ENCODE results near the gene MYO1E.
"Not testable (repeated sequence)": the region's sequence is repeated elsewhere in the genome, so short reads cannot be mapped to it uniquely, and the experiment has no call there.

MYO1E gene

DNA sequence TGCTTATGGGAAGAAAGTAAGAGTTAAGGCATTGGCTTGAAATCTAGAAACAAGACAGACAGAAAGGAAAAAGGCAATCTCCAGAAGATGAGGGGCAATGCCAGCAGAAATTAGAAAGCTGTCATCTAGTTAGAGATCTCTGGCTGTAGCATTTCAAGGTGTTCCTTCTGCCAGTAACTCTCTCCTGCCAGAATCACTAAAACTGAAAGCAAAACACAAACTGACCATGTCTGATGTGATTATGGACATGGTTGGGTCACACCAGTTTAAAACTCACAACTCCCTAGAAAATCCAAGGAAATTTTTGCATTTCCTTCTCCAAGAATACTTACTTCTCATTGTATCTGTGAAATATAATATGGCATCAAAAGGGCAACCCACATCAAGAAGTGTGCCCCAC is 83.1 kb downstream of the MYO1E start:
- DNase-seq: no peak

GRCh38 chr15:59283717-59284391 is 88.8 kb downstream of the MYO1E start:
- DNase-seq: no peak

GRCh38 chr15:59282515-59283337 is 89.9 kb downstream of the MYO1E start:
- no peak for DNase-seq

GRCh38 chr15:59281699-59282098 is 91.0 kb downstream of the MYO1E start:
- no peak for DNase-seq

GRCh38 chr15:59280855-59281254 is 91.8 kb downstream of the MYO1E start:
- no peak for DNase-seq

DNA sequence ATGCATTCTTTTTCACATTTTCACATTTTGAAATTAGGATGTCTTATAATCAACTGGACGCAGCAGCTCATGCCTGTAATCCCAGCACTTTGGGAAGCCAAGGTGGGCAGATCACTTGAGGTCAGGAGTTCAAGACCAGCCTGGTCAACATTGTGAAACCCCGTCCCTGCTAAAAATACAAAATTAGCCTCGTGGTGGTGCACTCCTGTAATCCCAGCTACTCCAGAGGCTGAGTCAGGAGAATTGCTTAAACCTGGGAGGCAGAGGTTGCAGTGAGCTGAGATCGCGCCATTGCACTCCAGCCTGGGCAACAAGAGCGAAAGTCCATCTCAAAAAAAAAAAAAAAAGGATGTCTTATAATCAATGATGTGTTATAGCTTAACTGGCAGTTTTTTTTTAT is 92.4 kb downstream of the MYO1E start:
- not testable (repeated sequence) for DNase-seq

DNA sequence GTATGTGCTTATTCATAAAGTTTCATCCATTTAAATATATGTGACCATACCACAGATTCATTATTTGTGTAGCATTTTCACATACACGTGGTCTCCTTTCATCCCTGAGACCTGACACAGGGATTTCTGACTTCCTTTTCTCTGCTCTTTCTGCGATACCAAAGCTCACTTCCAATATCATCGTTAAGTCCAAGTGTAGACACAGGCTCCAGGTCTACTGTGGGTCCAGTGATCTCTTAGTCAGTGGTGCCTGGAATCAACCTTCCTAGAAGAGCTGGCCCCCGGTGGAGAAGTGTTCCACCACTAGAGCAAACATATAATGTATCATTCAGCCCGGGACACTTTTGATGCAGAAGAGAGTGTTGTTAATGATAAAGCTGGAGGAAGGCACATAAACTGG is 93.6 kb downstream of the MYO1E start:
- no peak for DNase-seq

DNA sequence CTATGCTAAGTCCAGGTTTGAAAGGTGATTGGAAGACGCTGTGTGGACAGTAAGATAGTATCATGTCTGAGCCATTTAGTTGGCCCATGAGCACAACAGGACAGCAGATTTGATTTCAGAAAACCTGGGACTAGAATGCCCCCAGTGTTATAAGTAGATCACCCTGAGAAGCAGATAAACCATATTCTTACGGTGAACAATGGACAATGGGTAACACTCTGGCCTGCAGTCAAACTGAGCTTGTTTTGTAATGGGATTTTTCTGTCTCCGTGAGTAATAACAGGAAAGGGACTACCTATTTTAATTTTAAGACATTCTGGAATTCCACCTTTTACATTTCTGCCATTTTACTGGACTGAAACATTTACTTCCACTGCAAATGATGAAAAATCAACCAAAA is 94.6 kb downstream of the MYO1E start:
- DNase-seq: no peak

DNA sequence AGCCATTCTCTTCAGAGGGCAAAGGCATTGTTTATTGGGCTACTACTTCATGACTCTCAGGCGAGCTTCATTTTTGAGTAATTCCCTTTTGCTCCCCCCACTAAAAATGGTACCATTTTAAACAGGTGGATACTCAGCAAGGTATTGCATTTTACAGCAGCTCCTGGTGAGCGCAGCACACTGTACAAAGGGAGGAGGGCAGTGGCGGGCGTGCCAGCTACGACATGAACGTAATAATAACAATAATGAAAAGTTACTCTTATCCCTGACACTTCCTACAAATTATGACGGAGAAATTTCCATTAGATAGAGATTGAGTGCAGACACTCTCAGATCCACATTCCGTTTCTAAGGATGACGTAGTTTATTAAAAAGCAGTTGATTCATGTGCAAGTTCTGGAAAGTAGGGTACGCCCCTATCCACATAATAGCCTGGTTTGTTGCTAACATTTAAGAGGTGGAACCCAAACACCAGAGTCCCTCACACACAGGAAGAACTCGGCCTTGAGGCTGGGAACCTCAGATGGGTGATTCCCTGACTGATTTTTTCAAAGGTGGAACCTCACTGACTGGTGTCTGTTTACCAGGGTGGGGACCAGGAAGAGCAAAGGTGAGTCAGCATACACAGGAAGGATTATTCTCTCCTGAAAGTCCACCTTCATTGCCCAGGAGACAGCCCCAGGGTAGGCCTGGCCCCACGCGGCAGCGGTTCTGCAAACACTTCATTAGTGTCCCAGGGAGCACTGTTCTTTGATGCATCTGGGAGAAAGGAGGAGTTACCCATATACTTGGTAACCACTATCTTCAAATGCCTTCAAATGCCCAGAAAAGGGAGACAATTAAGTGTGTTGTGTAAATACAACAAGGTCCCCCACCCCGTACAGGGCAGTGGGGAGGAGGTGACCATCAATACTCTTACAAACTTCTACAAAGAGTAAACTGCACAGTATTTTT is 96.2 kb downstream of the MYO1E start:
- no peak for DNase-seq

DNA sequence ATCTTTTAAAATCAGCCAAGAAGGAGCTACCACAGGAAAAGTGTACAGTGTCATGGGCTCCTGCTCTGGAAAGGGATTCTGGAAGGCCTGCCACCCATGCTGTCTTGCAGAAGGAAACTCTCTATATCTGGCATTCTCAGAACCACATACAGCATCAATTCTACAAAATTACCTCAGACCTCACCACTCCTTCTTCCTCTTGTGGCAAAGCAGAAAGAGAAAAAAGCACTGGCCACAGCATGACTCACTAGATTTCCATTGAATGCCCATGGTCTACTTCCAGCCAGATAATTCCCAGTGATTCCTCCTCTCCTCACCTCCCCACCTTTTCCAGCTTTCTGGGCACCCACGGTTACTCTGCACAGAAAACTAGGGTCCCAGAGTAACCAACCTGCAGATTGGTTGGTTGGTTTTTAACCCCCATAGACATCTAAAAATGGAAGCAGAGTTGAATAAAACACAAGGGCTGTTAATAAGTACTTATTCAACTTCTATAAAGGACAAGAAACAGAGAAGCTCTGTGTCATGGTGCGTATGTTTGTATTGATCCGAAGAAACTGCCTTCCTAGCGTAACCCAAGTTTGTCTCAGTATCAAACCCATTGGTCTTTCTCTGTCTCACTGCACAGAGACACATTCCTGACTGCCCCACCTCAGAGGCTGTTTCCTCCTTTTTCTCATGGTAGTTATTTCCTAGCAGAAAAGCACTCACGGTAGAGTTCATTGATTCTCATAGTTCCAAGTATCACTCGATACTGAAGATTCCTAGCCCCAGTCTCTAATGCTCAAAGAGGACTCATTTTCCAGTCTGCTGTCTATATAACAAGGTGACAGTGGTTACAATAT is 98.3 kb downstream of the MYO1E start:
- no peak for DNase-seq

GRCh38 chr15:59273234-59273633 is 99.4 kb downstream of the MYO1E start:
- no peak for DNase-seq

DNA sequence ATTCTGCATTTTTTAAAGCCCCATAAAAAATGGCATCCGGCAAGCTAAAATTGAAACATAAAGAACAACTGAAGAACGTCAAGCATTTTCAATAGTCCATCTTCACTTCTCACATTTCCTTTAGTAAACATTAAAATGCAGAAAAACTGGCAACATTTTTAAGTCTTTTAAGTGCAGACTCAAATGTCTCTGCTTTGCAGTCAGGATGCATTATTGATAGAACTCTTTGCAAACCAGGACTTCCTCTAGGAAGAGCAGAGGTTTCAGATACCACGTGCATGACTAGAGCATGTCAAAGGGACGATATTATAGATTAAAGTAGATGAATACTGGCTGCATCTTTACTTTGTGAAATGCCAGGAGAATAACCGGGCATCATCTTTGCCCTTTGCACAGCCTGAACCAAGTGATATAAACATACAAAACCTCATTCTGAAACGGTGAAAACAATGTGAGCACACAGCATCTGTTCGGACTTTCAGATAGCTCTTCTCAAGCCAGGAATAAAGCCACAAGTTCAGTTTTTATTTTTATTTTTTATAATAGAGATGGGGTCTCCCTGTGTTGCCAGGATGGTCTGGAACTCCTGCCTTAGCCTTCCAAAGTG is 101.0 kb downstream of the MYO1E start:
- no peak for DNase-seq

DNA sequence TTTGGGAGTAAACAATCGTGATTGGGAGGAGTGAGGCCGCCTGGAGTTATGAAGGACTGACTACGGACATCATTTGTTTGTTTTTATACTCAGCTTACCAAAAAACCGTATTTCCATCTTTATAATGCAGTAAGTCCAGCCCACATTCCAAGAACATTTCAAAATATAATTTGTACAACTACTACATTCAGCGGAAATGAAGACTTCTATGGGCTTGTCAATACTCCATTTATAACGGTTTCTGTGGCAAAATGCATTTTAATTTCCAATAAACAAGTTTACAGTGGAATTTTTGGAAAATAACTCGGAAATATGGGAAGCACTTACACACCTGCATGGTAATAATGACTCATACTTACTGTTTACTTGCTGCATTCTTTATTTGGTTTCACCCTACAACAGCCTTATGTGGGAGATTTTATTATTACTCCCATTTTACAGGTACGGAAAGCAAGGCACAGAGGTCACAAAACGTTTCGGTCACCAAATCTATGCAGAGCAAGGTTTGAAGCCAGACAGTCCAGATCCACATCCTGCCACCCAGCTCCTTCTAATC is 103.7 kb downstream of the MYO1E start:
- no peak for DNase-seq

DNA sequence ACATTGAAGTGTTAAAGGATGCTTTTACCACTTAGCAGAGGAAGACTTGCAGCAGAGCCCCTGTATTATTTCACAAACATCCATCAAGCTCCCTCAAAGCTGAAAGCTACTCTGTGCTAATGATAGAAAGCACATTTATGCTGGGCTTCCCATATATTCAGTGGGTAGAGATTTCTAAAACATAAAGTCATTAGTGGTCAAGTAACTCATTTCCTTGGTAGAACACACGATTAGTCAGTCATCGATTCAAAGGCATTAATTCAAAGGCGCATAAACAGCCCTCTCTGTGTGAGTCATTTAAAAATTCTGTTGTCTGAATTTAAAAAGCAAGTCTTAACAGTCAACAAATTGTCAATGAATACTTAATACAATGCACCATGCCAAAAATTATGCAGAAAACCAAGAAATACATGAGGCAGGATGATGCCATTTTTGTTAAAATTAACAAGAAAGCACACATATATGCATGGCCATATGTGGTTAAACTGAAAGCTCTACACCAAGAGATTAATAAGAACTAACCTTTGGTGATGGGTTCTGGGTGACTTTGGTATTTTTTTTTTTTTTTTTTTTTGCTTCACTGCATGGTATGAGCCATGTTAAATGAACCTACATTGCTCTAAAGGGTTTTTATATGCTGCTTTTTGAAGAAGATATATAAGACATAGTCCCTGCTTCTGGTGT is 104.4 kb downstream of the MYO1E start:
- no peak for DNase-seq

GRCh38 chr15:59266028-59266427 is 106.6 kb downstream of the MYO1E start:
- DNase-seq: no peak

- DNase-seq: no peak
Observed at GRCh38 chr15:59262316-59262715, 110.4 kb downstream of the MYO1E start.

GRCh38 chr15:59260090-59260489 is 112.6 kb downstream of the MYO1E start:
- DNase-seq: no peak

DNA sequence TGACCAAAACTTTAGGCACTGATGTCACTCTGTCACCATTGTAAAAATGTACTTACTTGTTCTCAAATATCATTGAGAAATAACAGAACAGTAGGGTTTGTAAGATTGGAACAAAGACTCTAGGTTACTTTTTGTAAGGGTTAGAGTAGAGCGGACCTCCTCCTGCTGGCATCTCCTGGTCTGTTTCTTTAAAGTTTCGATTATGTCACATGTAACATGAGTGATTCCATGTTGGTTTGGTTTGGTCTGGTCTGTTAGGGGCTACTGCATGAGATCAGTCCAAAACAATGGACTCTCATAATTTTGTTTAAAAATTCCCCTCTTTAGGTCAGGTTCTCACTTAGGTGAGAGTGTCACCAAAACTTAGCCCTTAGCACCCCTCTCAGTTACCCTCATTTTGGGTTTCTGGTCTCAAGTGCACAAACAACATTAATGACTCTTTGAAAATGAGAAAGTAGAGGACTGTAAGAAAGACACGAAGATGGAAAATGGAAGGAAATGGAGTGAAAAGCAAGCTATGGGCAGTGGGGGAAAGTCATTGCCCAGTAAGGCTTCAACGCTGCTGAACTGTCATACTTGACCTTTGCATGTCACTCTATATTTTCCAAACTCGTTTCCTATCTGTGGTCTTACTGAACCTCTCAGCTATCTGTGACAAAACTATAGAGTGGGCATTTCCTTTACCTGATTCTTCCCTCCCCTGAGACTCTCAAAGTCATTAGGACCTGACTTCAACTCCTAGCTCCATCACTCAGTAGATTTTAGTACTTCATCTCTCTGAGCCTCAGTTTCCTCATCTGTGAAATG is 113.3 kb downstream of the MYO1E start:
- no peak for DNase-seq

- DNase-seq: no peak
Observed at GRCh38 chr15:59258317-59258716, 114.4 kb downstream of the MYO1E start.

GRCh38 chr15:59257140-59257539 is 115.5 kb downstream of the MYO1E start:
- no peak for DNase-seq

Data from NCI-H1694 (cell line).